Measurements from ENCODE around the gene R3HCC1L.

DNA sequence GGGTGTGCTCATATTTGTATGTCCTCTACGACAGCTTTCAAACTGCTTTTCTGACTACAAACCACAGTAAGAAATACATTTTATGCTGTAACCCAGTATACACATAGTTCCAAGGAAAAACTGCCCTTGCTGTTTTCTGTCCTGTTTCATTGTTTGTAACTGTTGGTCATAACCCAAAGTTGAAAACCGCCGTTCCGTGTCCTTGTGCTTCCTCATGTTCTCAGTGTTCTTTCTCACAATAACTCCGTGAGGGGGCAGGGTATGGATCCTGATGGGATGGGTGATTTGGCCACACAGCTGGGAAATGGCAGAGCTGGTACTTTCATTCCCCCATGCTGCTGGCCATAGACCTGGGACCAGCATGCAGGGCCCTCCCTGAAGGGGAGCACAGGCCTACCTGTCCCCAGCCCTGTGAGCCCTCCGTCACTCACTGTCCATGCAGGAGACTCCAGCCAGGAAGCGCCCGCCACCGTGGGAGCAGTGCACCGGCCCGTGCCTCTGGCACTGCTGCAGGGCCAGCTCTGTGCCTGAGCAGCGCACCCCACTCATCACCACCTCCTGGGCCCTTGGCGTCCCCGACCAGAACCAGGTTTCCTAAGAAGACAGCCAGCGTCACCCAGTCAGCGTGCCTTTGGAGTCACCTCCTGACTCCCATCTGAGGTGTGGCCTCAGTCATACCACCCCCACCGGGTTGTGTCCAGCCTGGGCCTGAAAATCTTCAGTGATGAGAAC is 120.9 kb downstream of the R3HCC1L start:
- TF ChIP-seq POLR2A (IDR thresholded peaks at IDR 0.05; ENCODE audit: extremely low read depth, insufficient read length), result no peak
- TF ChIP-seq, protein P1, sequence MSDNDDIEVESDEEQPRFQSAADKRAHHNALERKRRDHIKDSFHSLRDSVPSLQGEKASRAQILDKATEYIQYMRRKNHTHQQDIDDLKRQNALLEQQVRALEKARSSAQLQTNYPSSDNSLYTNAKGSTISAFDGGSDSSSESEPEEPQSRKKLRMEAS (IDR thresholded peaks at IDR 0.05; ENCODE audit: low read depth, low read length), result no peak

Data from NB4 (cell line).